Endothelial cell (in vitro differentiated cells): ENCODE measurements around the gene BCKDHA. TPM values are rescaled to one million over a fixed set of nuclear protein-coding genes. Genes with fewer than 3 reads are reported as not detected.

ENCODE experiments used
- DNase-seq: peaks from one replicate; pipeline ENCODE4 v3.0.0; 2021; ENCODE audit warnings: low spot score
- H3K27ac Mint-ChIP-seq: one replicate; pipeline ENCODE4 v1.8.0; 2021; ENCODE audit warnings: mixed read lengths, inconsistent platforms; ENCODE audit not compliant: unreplicated experiment
- H3K27me3 Mint-ChIP-seq: one replicate; pipeline ENCODE4 v1.8.0; 2021; ENCODE audit warnings: mild to moderate bottlenecking, moderate library complexity, mixed read lengths, inconsistent platforms; ENCODE audit not compliant: unreplicated experiment
- H3K36me3 Mint-ChIP-seq: one replicate; pipeline ENCODE4 v1.8.0; 2021; ENCODE audit warnings: mild to moderate bottlenecking, low read depth, mixed read lengths, inconsistent platforms; ENCODE audit not compliant: unreplicated experiment
- H3K4me1 Mint-ChIP-seq: one replicate; pipeline ENCODE4 v1.8.0; 2021; ENCODE audit warnings: mild to moderate bottlenecking, mixed read lengths, inconsistent platforms; ENCODE audit not compliant: unreplicated experiment
- H3K4me3 Mint-ChIP-seq: one replicate; pipeline ENCODE4 v1.8.0; 2021; ENCODE audit warnings: mild to moderate bottlenecking, mixed read lengths, inconsistent platforms; ENCODE audit not compliant: unreplicated experiment
- H3K9me3 Mint-ChIP-seq: one replicate; pipeline ENCODE4 v1.8.0; 2021; ENCODE audit warnings: mixed read lengths, inconsistent platforms; ENCODE audit not compliant: unreplicated experiment
- CTCF ChIP-seq: fragments of 200-600 bp; sonication (generic); IDR thresholded peaks from one replicate; pipeline ENCODE4 v1.5.0; 2021; ENCODE audit warnings: antibody characterized with exemption; ENCODE audit not compliant: unreplicated experiment
- total RNA-seq: library from RNA; stranded (reverse); fragmentation: NEBNext Ultra II Directional; extraction: Animal tissue kit (Norgen Biotek cat#: 25700); gene quantifications from one replicate; pipeline ENCODE4 v1.2.1, GENCODE V29; 2021; ENCODE audit not compliant: unreplicated experiment

Gene BCKDHA
- total RNA-seq, 1 donor from 2014 or later, result 25.0 TPM

- Mint-ChIP-seq H3K9me3 (no peaks in the 10 kb centered on the region), H3K36me3 (peaks cover 28% of the 10 kb centered on the region), H3K4me3 (no peak overlapping the region), H3K27ac (peak overlapping the region; percentile 61), H3K4me1 (peaks cover 18% of the 10 kb centered on the region), H3K27me3 (peaks cover 4% of the 10 kb centered on the region)
- no peak for DNase-seq
- no peak for TF ChIP-seq CTCF
These were observed 11.7 kb downstream of the BCKDHA start for GRCh38 chr19:41409288-41409687.

- Mint-ChIP-seq H3K4me3 (peak overlapping the region; percentile 31), H3K4me1 (peaks cover 14% of the 10 kb centered on the region), H3K36me3 (peaks cover 31% of the 10 kb centered on the region), H3K27me3 (peaks cover 6% of the 10 kb centered on the region), H3K9me3 (no peaks in the 10 kb centered on the region), H3K27ac (peak overlapping the region; percentile 52)
- TF ChIP-seq CTCF, result no peak
- no peak for DNase-seq
These were observed 12.9 kb downstream of the BCKDHA start for GRCh38 chr19:41410336-41411054.

GRCh38 chr19:41411100-41411967, 13.7 kb downstream of the BCKDHA start:
- no peak for TF ChIP-seq CTCF
- no peaks in the 10 kb centered on the region for H3K9me3 Mint-ChIP-seq
- DNase-seq, result no peak
- peaks cover 31% of the 10 kb centered on the region for H3K36me3 Mint-ChIP-seq
- peaks cover 6% of the 10 kb centered on the region for H3K27me3 Mint-ChIP-seq
- H3K4me3 Mint-ChIP-seq, result no peak overlapping the region
- peak overlapping the region; percentile 52 for H3K27ac Mint-ChIP-seq
- peaks cover 14% of the 10 kb centered on the region for H3K4me1 Mint-ChIP-seq

- Mint-ChIP-seq H3K36me3 (peaks cover 31% of the 10 kb centered on the region), H3K4me3 (no peak overlapping the region), H3K4me1 (peaks cover 13% of the 10 kb centered on the region), H3K27me3 (peaks cover 8% of the 10 kb centered on the region), H3K27ac (peak overlapping the region; percentile 61), H3K9me3 (no peaks in the 10 kb centered on the region)
- DNase-seq, result no peak
- no peak for TF ChIP-seq CTCF
These were observed 14.3 kb downstream of the BCKDHA start for GRCh38 chr19:41411968-41412265.

- H3K4me3 Mint-ChIP-seq, result no peak overlapping the region
- H3K36me3 Mint-ChIP-seq, result peaks cover 36% of the 10 kb centered on the region
- H3K27ac Mint-ChIP-seq, result no peak overlapping the region
- no peak for DNase-seq
- H3K9me3 Mint-ChIP-seq, result no peaks in the 10 kb centered on the region
- no peak for TF ChIP-seq CTCF
- H3K27me3 Mint-ChIP-seq, result peaks cover 8% of the 10 kb centered on the region
- peaks cover 4% of the 10 kb centered on the region for H3K4me1 Mint-ChIP-seq
These were observed 15.3 kb downstream of the BCKDHA start for GRCh38 chr19:41412953-41413352.
